HCT116 (cell line): Measurements from ENCODE around the gene POLR1A. TPM values are rescaled to one million over a fixed set of nuclear protein-coding genes. Genes with fewer than 3 reads are reported as not detected.

Source experiments
- ATAC-seq: fragments of 200-7000 bp; cut with Tn5 transposase; 2 replicates; pipeline ENCODE4 v1.9.1; 2020; ENCODE audit warnings: mild to moderate bottlenecking, moderate library complexity
- BruUV-seq: library from RNA; stranded (reverse); fragments of 400-500 nt; replicated peaks from 2 replicates; lab custom pipeline; 2021; lab: Mats Ljungman, UMichigan
- CTCF ChIA-PET: fragments of 300-600 bp; sonication (Branson Sonifier 250); formaldehyde crosslinking; loops from one replicate; lab custom pipeline; 2021; ENCODE audit warnings: antibody characterized with exemption; lab: Charles Lee
- POLR2A ChIA-PET: fragments of 300-600, 350-600 bp; sonication (Branson Sonifier 250); formaldehyde crosslinking; loops from one replicate; lab custom pipeline; 2021; ENCODE audit warnings: antibody characterized with exemption; lab: Charles Lee
- RAD21 ChIA-PET, 2 experiments: fragments of 300-600 bp; sonication (Branson Sonifier 250); formaldehyde crosslinking; loops; one replicate each; lab custom pipeline; 2023; ENCODE audit warnings: low total read pairs in 2 of 2; ENCODE audit not compliant: uncharacterized antibody in 2 of 2, unreplicated experiment in 2 of 2, low non-redundant PET in 1 of 2; lab: Charles Lee
- DNase-seq: peaks from one replicate; pipeline ENCODE4 v3.0.0-alpha.2; 2010; ENCODE audit warnings: low read depth, low spot score
- H2AFZ ChIP-seq: fragments of 200-600 bp; shearing (Covaris generic), sonication (generic); 2 replicates; pipeline ENCODE4 v1.6.1; 2017; ENCODE audit warnings: low read depth, mixed run types, mixed read lengths, antibody characterized with exemption, low read length; ENCODE audit not compliant: poor library complexity, severe bottlenecking
- H3K27ac ChIP-seq: 2 replicates; pipeline ENCODE4 v1.5.1; 2012; ENCODE audit warnings: low read depth, low read length
- H3K27me3 ChIP-seq: fragments of 200-600 bp; sonication (generic); 2 replicates; pipeline ENCODE4 v1.6.1; 2016; ENCODE audit warnings: mixed run types, low read length, mixed read lengths; ENCODE audit not compliant: insufficient read depth
- H3K36me3 ChIP-seq, 2 experiments: fragments of 200-500 bp in 1 of 2; fragments of 200-600 bp in 1 of 2; sonication (Bioruptor generic) in 1 of 2; sonication (generic) in 1 of 2; 2 replicates each; pipeline versions ENCODE4 v1.5.1 to v1.6.1; 2014 to 2016; ENCODE audit warnings: low read length in 2 of 2, inconsistent platforms in 1 of 2, mixed read lengths in 1 of 2, mixed run types in 1 of 2; ENCODE audit not compliant: insufficient read depth in 2 of 2, control insufficient read depth in 1 of 2
- H3K4me1 ChIP-seq, 2 experiments: fragments of 200-600 bp in 1 of 2; sonication (generic) in 1 of 2; 2 replicates each; pipeline versions ENCODE4 v1.5.1 to v1.6.1; 2012 to 2017; ENCODE audit warnings: low read length in 2 of 2, inconsistent platforms in 1 of 2, mild to moderate bottlenecking in 1 of 2, mixed read lengths in 1 of 2, mixed run types in 1 of 2, moderate library complexity in 1 of 2; ENCODE audit not compliant: insufficient read depth in 2 of 2, control insufficient read depth in 1 of 2
- H3K4me2 ChIP-seq: fragments of 200-600 bp; sonication (generic); 2 replicates; pipeline ENCODE4 v1.6.1; 2017; ENCODE audit warnings: mixed run types, low read length, mixed read lengths
- H3K4me3 ChIP-seq, 2 experiments: fragments of 200-600 bp in 1 of 2; sonication (generic) in 1 of 2; replicated peaks in 1 of 2; 2 replicates each; pipeline ENCODE4 v1.5.1; 2011 to 2016; ENCODE audit warnings: low read length in 2 of 2, control low read depth in 1 of 2, low read depth in 1 of 2, mild to moderate bottlenecking in 1 of 2, mixed read lengths in 1 of 2, mixed run types in 1 of 2
- H3K79me2 ChIP-seq: fragments of 200-600 bp; sonication (generic); 2 replicates; pipeline ENCODE4 v1.6.1; 2017; ENCODE audit warnings: mild to moderate bottlenecking, mixed run types, low read length, moderate library complexity, mixed read lengths; ENCODE audit not compliant: insufficient read depth
- H3K9ac ChIP-seq: fragments of 200-600 bp; sonication (generic); 2 replicates; pipeline ENCODE4 v1.6.1; 2016; ENCODE audit warnings: low read length, mixed read lengths
- H3K9me2 ChIP-seq: fragments of 200-600 bp; sonication (generic), shearing (Covaris generic); 2 replicates; pipeline ENCODE4 v1.6.1; 2017; ENCODE audit warnings: mixed run types, mild to moderate bottlenecking, moderate library complexity; ENCODE audit not compliant: insufficient read depth
- H3K9me3 ChIP-seq, 2 experiments: fragments of 200-500 bp in 1 of 2; fragments of 200-600 bp in 1 of 2; sonication (Bioruptor generic) in 1 of 2; sonication (generic) in 1 of 2; 2 replicates each; pipeline ENCODE4 v1.6.1; 2014 to 2017; ENCODE audit warnings: low read length in 2 of 2, mixed read lengths in 2 of 2, inconsistent platforms in 1 of 2, low read depth in 1 of 2, mild to moderate bottlenecking in 1 of 2, mixed run types in 1 of 2, moderate library complexity in 1 of 2; ENCODE audit not compliant: control insufficient read depth in 1 of 2, insufficient read depth in 1 of 2
- H4K20me1 ChIP-seq: fragments of 200-600 bp; sonication (generic), shearing (Covaris generic); 2 replicates; pipeline ENCODE4 v1.6.1; 2017; ENCODE audit warnings: mixed run types, mild to moderate bottlenecking, moderate library complexity; ENCODE audit not compliant: insufficient read depth
- CEBPB ChIP-seq: IDR thresholded peaks from 2 replicates; pipeline ENCODE4 v1.6.1; 2012; ENCODE audit warnings: low read depth
- JUND ChIP-seq: IDR thresholded peaks from 2 replicates; pipeline ENCODE4 v1.6.1; 2012
- SIN3A ChIP-seq: IDR thresholded peaks from 2 replicates; pipeline ENCODE4 v1.6.1; 2012; ENCODE audit warnings: low read depth
- SRF ChIP-seq: IDR thresholded peaks from 2 replicates; pipeline ENCODE4 v1.6.1; 2012; ENCODE audit warnings: low read depth
- TCF7L2 ChIP-seq: IDR thresholded peaks from 2 replicates; pipeline ENCODE4 v1.7.0; 2011; ENCODE audit warnings: borderline replicate concordance, inconsistent platforms; ENCODE audit not compliant: insufficient read depth, insufficient read length; ENCODE audit errors: extremely low read depth
- intact Hi-C: fragments of 100-400 bp; cut with micrococcal nuclease; formaldehyde crosslinking; loops from 2 replicates; pipeline ENCODE4 v1.10.0; 2022
- total RNA-seq: library from RNA; stranded (reverse); gene quantifications from one replicate; pipeline ENCODE4 v1.2.1, GENCODE V29; 2021; ENCODE audit not compliant: unreplicated experiment
- TF ChIP-seq, protein P1 (sequence below), 3 experiments: fragments of 200-600 bp in 1 of 3; sonication (generic) in 1 of 3; IDR thresholded peaks in 2 of 3; conservative IDR thresholded peaks in 1 of 3; 2 replicates each; pipeline ENCODE4 v1.5.1; 2012 to 2017; ENCODE audit warnings: low read depth in 2 of 3, low read length in 2 of 3, antibody characterized with exemption in 1 of 3, borderline replicate concordance in 1 of 3, control low read depth in 1 of 3, mild to moderate bottlenecking in 1 of 3, mixed read lengths in 1 of 3, mixed run types in 1 of 3, moderate library complexity in 1 of 3; ENCODE audit not compliant: insufficient read depth in 1 of 3
- TF ChIP-seq, protein P2 (sequence below): IDR thresholded peaks from 2 replicates; pipeline ENCODE4 v1.6.1; 2012

The POLR1A gene
- total RNA-seq, 1 experiment from 2014 or later = 46.6 TPM

DNA sequence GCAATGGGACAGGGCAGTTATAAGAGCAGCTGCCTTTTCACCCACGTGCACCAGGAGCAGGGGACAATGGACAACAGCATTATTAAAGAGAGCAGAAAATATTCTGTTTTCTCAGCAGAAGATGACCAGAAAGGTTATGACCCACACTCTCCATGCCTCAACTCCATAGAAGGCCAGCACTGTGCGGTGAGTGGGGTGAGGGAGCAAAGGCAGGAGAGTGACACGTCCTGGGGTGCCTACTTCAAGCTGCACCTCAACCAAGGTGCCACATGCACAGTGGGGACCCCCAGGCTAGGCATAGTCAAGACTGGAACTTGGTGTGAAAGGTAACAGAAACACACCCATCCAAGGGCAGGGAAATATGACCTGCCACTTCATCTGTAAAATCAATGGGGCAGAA lies 50.4 kb downstream of the POLR1A start:
- no TSS peak for BruUV-seq
- Histone ChIP-seq H3K27ac (no peak overlapping the region), H3K9me3 (no peaks in the 10 kb centered on the region), H2AFZ (no peak overlapping the region), H3K27me3 (no peaks in the 10 kb centered on the region), H3K36me3 (peaks cover 24 to 32% of the 10 kb centered on the region in 2 experiments), H3K4me3 (no peak overlapping the region), H3K9me2 (no peaks in the 10 kb centered on the region), H3K9ac (no peak overlapping the region), H3K4me1 (no peaks in the 10 kb centered on the region), H3K4me2 (no peak overlapping the region), H4K20me1 (no peaks in the 10 kb centered on the region), H3K79me2 (no peaks in the 10 kb centered on the region)
- TF ChIP-seq SRF (no peak), SIN3A (no peak), TCF7L2 (no peak)
- intact Hi-C loops = no loop called here
- CTCF ChIA-PET = no interaction called here
- POLR2A ChIA-PET = no interaction called here
- DNase-seq = no peak
- no peak for ATAC-seq
- RAD21 ChIA-PET = no interaction called here

DNA sequence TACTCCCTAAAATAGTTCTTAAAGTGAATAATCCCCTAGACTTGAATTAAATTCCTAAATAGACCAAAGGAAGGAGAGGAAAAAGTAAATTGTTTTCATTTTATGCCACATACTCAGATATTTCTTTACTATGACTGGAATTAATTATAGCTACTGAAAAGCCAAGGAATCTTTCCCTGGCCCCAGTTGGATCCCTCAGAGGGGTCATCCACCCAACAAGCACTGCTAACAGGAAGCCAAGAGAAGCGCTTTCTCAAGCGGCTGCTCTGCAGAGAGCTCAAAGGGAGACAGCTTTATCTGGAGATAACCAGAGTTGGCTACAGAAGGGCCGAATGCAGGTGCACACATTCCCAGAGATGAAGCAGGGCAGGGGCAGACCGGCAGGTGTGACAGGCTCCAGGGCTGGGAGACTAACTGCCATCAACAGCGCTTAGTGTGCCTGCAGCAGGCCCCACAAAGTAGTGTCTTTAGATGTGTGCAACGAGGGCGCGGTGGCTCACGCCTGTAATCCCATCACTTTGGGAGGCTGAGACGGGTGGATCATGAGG lies 51.1 kb downstream of the POLR1A start:
- Histone ChIP-seq H3K4me3 (no peak overlapping the region), H3K9me2 (no peaks in the 10 kb centered on the region), H3K9me3 (no peaks in the 10 kb centered on the region), H3K27ac (no peak overlapping the region), H3K4me1 (no peaks in the 10 kb centered on the region), H2AFZ (no peak overlapping the region), H3K27me3 (no peaks in the 10 kb centered on the region), H3K9ac (no peak overlapping the region), H3K36me3 (peaks cover 28 to 33% of the 10 kb centered on the region in 2 experiments), H3K4me2 (no peak overlapping the region), H3K79me2 (no peaks in the 10 kb centered on the region), H4K20me1 (no peaks in the 10 kb centered on the region)
- ChIA-PET POLR2A (no interaction called here), RAD21 (no interaction called here), CTCF (no interaction called here)
- no TSS peak for BruUV-seq
- no peak for TF ChIP-seq JUND
- TF ChIP-seq CEBPB = no peak
- TF ChIP-seq, protein P1, sequence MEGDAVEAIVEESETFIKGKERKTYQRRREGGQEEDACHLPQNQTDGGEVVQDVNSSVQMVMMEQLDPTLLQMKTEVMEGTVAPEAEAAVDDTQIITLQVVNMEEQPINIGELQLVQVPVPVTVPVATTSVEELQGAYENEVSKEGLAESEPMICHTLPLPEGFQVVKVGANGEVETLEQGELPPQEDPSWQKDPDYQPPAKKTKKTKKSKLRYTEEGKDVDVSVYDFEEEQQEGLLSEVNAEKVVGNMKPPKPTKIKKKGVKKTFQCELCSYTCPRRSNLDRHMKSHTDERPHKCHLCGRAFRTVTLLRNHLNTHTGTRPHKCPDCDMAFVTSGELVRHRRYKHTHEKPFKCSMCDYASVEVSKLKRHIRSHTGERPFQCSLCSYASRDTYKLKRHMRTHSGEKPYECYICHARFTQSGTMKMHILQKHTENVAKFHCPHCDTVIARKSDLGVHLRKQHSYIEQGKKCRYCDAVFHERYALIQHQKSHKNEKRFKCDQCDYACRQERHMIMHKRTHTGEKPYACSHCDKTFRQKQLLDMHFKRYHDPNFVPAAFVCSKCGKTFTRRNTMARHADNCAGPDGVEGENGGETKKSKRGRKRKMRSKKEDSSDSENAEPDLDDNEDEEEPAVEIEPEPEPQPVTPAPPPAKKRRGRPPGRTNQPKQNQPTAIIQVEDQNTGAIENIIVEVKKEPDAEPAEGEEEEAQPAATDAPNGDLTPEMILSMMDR (IDR thresholded peaks at IDR 0.05 in 2 of 3, conservative IDR thresholded peaks at IDR 0.05 in 1 of 3; ENCODE audit: borderline replicate concordance in 1 of 3, insufficient read depth in 1 of 3, low read depth in 2 of 3, low read length in 2 of 3) = no peak
- TF ChIP-seq, protein P2, sequence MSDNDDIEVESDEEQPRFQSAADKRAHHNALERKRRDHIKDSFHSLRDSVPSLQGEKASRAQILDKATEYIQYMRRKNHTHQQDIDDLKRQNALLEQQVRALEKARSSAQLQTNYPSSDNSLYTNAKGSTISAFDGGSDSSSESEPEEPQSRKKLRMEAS = no peak
- TF ChIP-seq SRF = no peak
- intact Hi-C loops = no loop called here
- DNase-seq (no peak), ATAC-seq (no peak)
